HEK293 (cell line): Measurements from ENCODE around the gene PPP4R2.

Experiments
- CTCF ChIA-PET: fragments of 350-600 bp; formaldehyde crosslinking; extraction: SDS; loops from one replicate; lab custom pipeline; 2021; ENCODE audit warnings: antibody characterized with exemption; lab: Yijun Ruan, JAX
- POLR2A ChIA-PET: fragments of 300-600 bp; formaldehyde crosslinking; extraction: SDS; loops from one replicate; lab custom pipeline; 2020; ENCODE audit warnings: antibody characterized with exemption, inconsistent platforms; lab: Yijun Ruan, JAX
- H3K27ac ChIP-seq: fragments of 200-500 bp; sonication (Bioruptor generic); 2 replicates; pipeline ENCODE4 v1.5.1; 2014; ENCODE audit warnings: low read depth, low read length, control low read depth, inconsistent platforms; ENCODE audit errors: extremely low read depth
- H3K36me3 ChIP-seq, 2 experiments: fragments of 200-500 bp in 1 of 2; sonication (Bioruptor generic) in 1 of 2; 1 replicate in 1 of 2; 2 replicates in 1 of 2; pipeline ENCODE4 v1.5.1; 2014 to 2017; ENCODE audit warnings: inconsistent platforms in 2 of 2, low read length in 2 of 2; ENCODE audit not compliant: control insufficient read depth in 2 of 2, insufficient read depth in 1 of 2
- H3K4me1 ChIP-seq: fragments of 200-500 bp; sonication (Bioruptor generic); 2 replicates; pipeline ENCODE4 v1.5.1; 2014; ENCODE audit warnings: mild to moderate bottlenecking, low read length, inconsistent platforms; ENCODE audit not compliant: control insufficient read depth, insufficient read depth
- H3K4me3 ChIP-seq: 2 replicates; pipeline ENCODE4 v1.5.1; 2011; ENCODE audit warnings: low read depth, mild to moderate bottlenecking, control low read depth, low read length, moderate library complexity
- H3K9me3 ChIP-seq: fragments of 200-500 bp; sonication (Bioruptor generic); 2 replicates; pipeline ENCODE4 v1.5.1; 2014; ENCODE audit warnings: low read depth, low read length, inconsistent platforms; ENCODE audit not compliant: control insufficient read depth, insufficient read depth
- GLI2 ChIP-seq: fragments of 450-650 bp; formaldehyde crosslinking; IDR thresholded peaks from 2 replicates; pipeline ENCODE4; 2017; ENCODE audit warnings: missing biosample characterization, missing genetic modification characterization, low read depth, borderline replicate concordance
- KLF1 ChIP-seq: fragments of 450-650 bp; formaldehyde crosslinking; IDR thresholded peaks from 2 replicates; pipeline ENCODE4 v1.5.1; 2016; ENCODE audit warnings: missing biosample characterization, missing genetic modification characterization
- OSR2 ChIP-seq: fragments of 450-650 bp; formaldehyde crosslinking; IDR thresholded peaks from 2 replicates; pipeline ENCODE4 v1.5.1; 2016; ENCODE audit warnings: missing biosample characterization, missing genetic modification characterization
- PRDM6 ChIP-seq: fragments of 450-650 bp; formaldehyde crosslinking; IDR thresholded peaks from 2 replicates; pipeline ENCODE4 v1.5.1; 2017; ENCODE audit warnings: missing biosample characterization, missing genetic modification characterization
- YY1 ChIP-seq: fragments of 450-650 bp; formaldehyde crosslinking; IDR thresholded peaks from 2 replicates; pipeline ENCODE4 v1.5.1; 2018; ENCODE audit warnings: missing biosample characterization, missing genetic modification characterization
- ZNF114 ChIP-seq: fragments of 450-650 bp; formaldehyde crosslinking; IDR thresholded peaks from 2 replicates; pipeline ENCODE4 v1.5.0; 2017; ENCODE audit warnings: missing biosample characterization, missing genetic modification characterization
- ZNF16 ChIP-seq: fragments of 450-650 bp; formaldehyde crosslinking; IDR thresholded peaks from 2 replicates; pipeline ENCODE4 v1.5.1; 2016; ENCODE audit warnings: low read depth, missing biosample characterization, missing genetic modification characterization
- ZNF391 ChIP-seq: fragments of 450-650 bp; formaldehyde crosslinking; IDR thresholded peaks from 2 replicates; pipeline ENCODE4 v1.5.1; 2016; ENCODE audit warnings: low read depth, missing biosample characterization, missing genetic modification characterization, borderline replicate concordance
- ZNF416 ChIP-seq: fragments of 450-650 bp; formaldehyde crosslinking; IDR thresholded peaks from 2 replicates; pipeline ENCODE4 v1.5.1; 2016; ENCODE audit warnings: missing biosample characterization, missing genetic modification characterization
- ZNF768 ChIP-seq: fragments of 450-650 bp; formaldehyde crosslinking; IDR thresholded peaks from 2 replicates; pipeline ENCODE4 v1.5.1; 2018; ENCODE audit warnings: missing biosample characterization, mild to moderate bottlenecking, missing genetic modification characterization
- ZNF776 ChIP-seq: fragments of 450-650 bp; formaldehyde crosslinking; IDR thresholded peaks from 2 replicates; pipeline ENCODE4 v1.5.0; 2017; ENCODE audit warnings: missing biosample characterization, missing genetic modification characterization, borderline replicate concordance
- ZSCAN16 ChIP-seq: fragments of 450-650 bp; formaldehyde crosslinking; IDR thresholded peaks from 2 replicates; pipeline ENCODE4 v1.5.1; 2016; ENCODE audit warnings: missing biosample characterization, missing genetic modification characterization
- ZSCAN30 ChIP-seq: fragments of 450-650 bp; IDR thresholded peaks from 2 replicates; pipeline ENCODE4 v1.5.1; 2018; ENCODE audit warnings: missing biosample characterization, mild to moderate bottlenecking, missing genetic modification characterization, moderate library complexity
- TF ChIP-seq, protein P1 (sequence below): fragments of 450-650 bp; formaldehyde crosslinking; IDR thresholded peaks from 2 replicates; pipeline ENCODE4 v1.5.1; 2016; ENCODE audit warnings: missing biosample characterization, missing genetic modification characterization
- TF ChIP-seq, protein P2 (sequence below): fragments of 450-650 bp; formaldehyde crosslinking; IDR thresholded peaks from 2 replicates; pipeline ENCODE4 v1.5.1; 2016; ENCODE audit warnings: missing biosample characterization, missing genetic modification characterization

PPP4R2 gene

DNA sequence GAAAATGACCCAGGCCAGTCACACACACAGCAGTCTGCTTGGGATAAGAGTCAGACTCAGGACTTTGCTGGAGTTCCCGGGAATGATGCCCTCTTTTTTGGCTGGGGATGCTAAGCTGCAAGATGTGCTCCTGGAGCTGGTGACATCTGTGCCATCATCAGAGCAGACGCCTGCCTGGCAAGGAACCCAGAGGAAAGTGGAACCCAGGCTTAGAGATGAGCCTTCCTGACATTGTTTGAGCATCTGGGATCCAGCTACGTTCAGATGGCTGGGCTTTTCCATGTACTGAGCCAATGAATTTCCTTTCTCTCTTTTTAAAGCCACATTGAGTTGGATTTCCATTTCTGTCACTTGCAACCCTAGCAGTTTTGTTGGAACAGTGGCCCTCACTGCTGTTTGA lies 118.1 kb downstream of the PPP4R2 start:
- H3K27ac ChIP-seq, result no peak overlapping the region
- ChIA-PET POLR2A (no interaction called here), CTCF (interaction anchor here (0.6 to 1.5 kb wide), 3 partner anchors 11 to 25 kb away, joined by 3 to 5 read pairs (median 3); no protein-coding TSS in a partner anchor)
- no peaks in the 10 kb centered on the region for H3K36me3 ChIP-seq
- H3K4me3 ChIP-seq, result no peak overlapping the region
- H3K9me3 ChIP-seq, result no peaks in the 10 kb centered on the region
- no peaks in the 10 kb centered on the region for H3K4me1 ChIP-seq
- TF ChIP-seq ZNF114 (no peak), ZNF768 (tag by site-specific recombination) (no peak), YY1 (tag by site-specific recombination) (no peak), ZNF416 (no peak), PRDM6 (no peak), ZNF391 (tag by site-specific recombination) (no peak), OSR2 (tag by site-specific recombination) (no peak), KLF1 (tag by site-specific recombination) (no peak)

GRCh38 chr3:73115806-73116205 lies 119.2 kb downstream of the PPP4R2 start:
- Histone ChIP-seq H3K9me3 (no peaks in the 10 kb centered on the region), H3K4me3 (no peak overlapping the region), H3K4me1 (no peaks in the 10 kb centered on the region), H3K36me3 (no peaks in the 10 kb centered on the region), H3K27ac (no peak overlapping the region)
- ChIA-PET POLR2A (no interaction called here), CTCF (interaction anchor here (0.6 to 1.5 kb wide), 2 partner anchors 14 to 314 kb away, joined by 3 to 5 read pairs; no protein-coding TSS in a partner anchor)
- TF ChIP-seq, protein P1, sequence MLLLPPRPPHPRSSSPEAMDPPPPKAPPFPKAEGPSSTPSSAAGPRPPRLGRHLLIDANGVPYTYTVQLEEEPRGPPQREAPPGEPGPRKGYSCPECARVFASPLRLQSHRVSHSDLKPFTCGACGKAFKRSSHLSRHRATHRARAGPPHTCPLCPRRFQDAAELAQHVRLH (tag by site-specific recombination), result no peak
- TF ChIP-seq ZSCAN16 (tag by site-specific recombination) (no peak), ZNF768 (tag by site-specific recombination) (no peak), GLI2 (tag by site-specific recombination) (no peak), ZNF16 (tag by site-specific recombination) (no peak), ZSCAN30 (no peak), ZNF776 (tag by site-specific recombination) (no peak)
- TF ChIP-seq, protein P2, sequence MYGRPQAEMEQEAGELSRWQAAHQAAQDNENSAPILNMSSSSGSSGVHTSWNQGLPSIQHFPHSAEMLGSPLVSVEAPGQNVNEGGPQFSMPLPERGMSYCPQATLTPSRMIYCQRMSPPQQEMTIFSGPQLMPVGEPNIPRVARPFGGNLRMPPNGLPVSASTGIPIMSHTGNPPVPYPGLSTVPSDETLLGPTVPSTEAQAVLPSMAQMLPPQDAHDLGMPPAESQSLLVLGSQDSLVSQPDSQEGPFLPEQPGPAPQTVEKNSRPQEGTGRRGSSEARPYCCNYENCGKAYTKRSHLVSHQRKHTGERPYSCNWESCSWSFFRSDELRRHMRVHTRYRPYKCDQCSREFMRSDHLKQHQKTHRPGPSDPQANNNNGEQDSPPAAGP (tag by site-specific recombination), result no peak
